Measurements from ENCODE around the gene BRINP1. TPM values are rescaled to one million over a fixed set of nuclear protein-coding genes. Genes with fewer than 3 reads are reported as not detected.
A peak's percentile ranks its signal among the peaks of the same experiment; 100 is the strongest.

The BRINP1 gene
- total RNA-seq, 2 donors from 2014 or later, result 1.8 to 4.3 TPM

DNA sequence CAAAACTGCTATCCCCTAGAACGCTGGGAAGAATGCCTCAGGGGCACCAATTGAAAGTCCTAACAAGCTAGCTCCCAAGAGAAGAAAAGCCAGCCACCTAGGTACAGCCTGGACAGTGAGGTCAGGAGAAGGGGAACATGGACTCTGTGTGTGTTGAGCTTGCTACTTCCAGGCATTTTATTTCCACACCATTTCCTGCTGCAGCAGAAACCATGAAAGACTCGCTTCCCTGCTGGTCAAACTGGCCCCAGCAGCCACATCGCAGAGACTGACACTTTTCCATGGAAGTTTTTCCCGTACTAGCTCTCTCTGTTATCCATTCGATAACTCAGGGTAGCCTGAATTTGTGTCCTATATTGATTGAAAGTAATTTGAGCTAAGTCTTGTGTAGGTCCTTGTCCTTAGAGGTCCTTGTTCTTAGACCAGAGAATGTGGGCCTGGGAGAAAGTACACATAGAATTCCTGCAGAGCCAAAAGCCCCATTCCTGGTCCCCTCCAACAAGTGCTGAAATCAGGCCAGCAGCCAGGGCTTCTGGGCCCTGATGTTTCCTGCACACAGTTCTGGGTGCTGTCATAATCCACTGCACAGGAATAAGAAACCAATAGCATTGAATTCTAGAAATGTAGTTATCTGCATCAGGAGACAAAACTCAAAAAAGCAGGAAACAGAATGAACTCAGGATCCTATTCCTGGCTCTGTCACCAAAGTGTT is 96.6 kb downstream of the BRINP1 start:
- Histone ChIP-seq H3K4me1 (ENCODE audit: control insufficient read depth in 1 of 2, low read depth in 2 of 2) (peaks cover 7 to 24% of the 10 kb centered on the region in 2 donors), H3K36me3 (no peaks in the 10 kb centered on the region), H3K27me3 (replicated peaks; ENCODE audit: insufficient read depth) (no peaks in the 10 kb centered on the region), H3K27ac (peak overlapping the region in 1 of 2 donors; percentile 5), H3K9me3 (no peaks in the 10 kb centered on the region), H3K4me3 (no peak overlapping the region)
- ATAC-seq (ENCODE audit: insufficient number of reproducible peaks, low FRiP score, low read depth), result no peak
- DNase-seq (ENCODE audit: low spot score), result no peak
- TF ChIP-seq, protein P1, sequence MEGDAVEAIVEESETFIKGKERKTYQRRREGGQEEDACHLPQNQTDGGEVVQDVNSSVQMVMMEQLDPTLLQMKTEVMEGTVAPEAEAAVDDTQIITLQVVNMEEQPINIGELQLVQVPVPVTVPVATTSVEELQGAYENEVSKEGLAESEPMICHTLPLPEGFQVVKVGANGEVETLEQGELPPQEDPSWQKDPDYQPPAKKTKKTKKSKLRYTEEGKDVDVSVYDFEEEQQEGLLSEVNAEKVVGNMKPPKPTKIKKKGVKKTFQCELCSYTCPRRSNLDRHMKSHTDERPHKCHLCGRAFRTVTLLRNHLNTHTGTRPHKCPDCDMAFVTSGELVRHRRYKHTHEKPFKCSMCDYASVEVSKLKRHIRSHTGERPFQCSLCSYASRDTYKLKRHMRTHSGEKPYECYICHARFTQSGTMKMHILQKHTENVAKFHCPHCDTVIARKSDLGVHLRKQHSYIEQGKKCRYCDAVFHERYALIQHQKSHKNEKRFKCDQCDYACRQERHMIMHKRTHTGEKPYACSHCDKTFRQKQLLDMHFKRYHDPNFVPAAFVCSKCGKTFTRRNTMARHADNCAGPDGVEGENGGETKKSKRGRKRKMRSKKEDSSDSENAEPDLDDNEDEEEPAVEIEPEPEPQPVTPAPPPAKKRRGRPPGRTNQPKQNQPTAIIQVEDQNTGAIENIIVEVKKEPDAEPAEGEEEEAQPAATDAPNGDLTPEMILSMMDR (IDR thresholded peaks at IDR 0.05), result no peak

DNA sequence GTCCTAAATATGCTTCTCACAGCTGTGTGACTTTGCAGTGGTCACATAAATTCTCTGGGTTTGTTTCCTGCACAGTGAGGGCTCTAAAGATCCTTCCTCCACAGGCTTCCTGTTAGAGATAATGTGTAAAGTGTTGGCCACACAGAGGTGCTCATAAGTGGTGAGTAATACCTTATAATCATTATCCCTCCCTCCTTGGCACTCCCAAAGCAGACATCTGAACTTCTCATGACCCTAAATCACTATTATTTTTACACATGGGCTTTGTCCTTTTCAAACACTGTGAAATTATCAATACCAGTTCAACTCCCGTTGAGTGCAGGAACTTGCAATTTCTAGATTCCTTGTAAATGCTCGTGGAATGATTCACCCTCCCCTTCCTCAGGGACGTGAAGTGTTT is 100.2 kb downstream of the BRINP1 start:
- TF ChIP-seq, protein P1 (IDR thresholded peaks at IDR 0.05), result no peak
- no peak overlapping the region for H3K27ac ChIP-seq
- peaks cover 7 to 17% of the 10 kb centered on the region in 2 donors for H3K4me1 ChIP-seq (ENCODE audit: control insufficient read depth in 1 of 2, low read depth in 2 of 2)
- DNase-seq (ENCODE audit: low spot score) (no peak), ATAC-seq (ENCODE audit: insufficient number of reproducible peaks, low FRiP score, low read depth) (no peak)
- H3K4me3 ChIP-seq, result no peak overlapping the region
- no peaks in the 10 kb centered on the region for H3K9me3 ChIP-seq
- no peaks in the 10 kb centered on the region for H3K27me3 ChIP-seq (replicated peaks; ENCODE audit: insufficient read depth)
- no peaks in the 10 kb centered on the region for H3K36me3 ChIP-seq

DNA sequence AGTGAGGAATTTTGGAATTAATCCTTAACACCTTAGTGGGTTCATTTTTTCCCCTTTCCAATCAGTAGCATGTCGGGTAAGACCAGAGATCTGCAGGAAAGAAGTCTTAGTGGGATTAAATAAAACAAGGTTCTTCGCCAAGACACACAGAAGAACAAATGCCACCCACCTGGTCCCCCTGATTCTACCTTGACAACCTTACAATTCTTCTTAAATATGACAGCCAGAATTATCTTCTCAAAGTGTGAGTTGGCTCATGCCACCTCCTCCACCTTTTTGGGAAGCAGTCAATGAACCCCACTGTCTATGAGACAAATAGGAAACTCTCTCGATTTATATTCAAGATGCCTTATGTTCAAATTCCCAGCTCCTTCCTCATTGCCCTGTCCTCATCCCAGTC is 105.1 kb downstream of the BRINP1 start:
- ATAC-seq (ENCODE audit: insufficient number of reproducible peaks, low FRiP score, low read depth), result no peak
- TF ChIP-seq, protein P1 (IDR thresholded peaks at IDR 0.05), result no peak

DNA sequence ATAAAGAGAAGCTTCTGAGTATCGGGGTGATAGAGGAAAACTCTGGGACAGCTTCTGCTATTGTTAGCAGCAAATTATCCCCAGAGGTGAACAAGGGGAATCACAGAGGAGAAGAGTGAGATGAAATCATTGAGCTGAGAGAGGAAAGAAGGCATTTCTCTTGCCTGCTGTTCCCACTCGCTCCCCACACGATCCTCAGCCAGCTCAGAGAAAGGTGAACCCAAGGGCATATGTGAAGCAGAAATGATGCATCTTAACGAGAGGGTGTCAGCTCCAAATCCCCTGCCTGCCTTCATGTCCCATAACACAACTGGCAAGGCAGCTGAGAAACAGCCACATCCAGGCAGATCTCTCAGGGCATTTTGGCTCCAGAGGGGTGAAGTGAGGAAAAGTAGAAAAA is 111.6 kb downstream of the BRINP1 start:
- TF ChIP-seq, protein P1 (IDR thresholded peaks at IDR 0.05), result no peak
- Histone ChIP-seq H3K4me1 (ENCODE audit: control insufficient read depth in 1 of 2, low read depth in 2 of 2) (no peaks in the 10 kb centered on the region), H3K27ac (no peak overlapping the region), H3K36me3 (no peaks in the 10 kb centered on the region), H3K27me3 (replicated peaks; ENCODE audit: insufficient read depth) (no peaks in the 10 kb centered on the region), H3K4me3 (no peak overlapping the region), H3K9me3 (no peaks in the 10 kb centered on the region)
- ATAC-seq (ENCODE audit: insufficient number of reproducible peaks, low FRiP score, low read depth) (no peak), DNase-seq (ENCODE audit: low spot score) (no peak)

More for the DNA sequence above, 105.1 kb downstream of the BRINP1 start:
- Histone ChIP-seq H3K4me3 (no peak overlapping the region), H3K27me3 (replicated peaks; ENCODE audit: insufficient read depth) (no peaks in the 10 kb centered on the region), H3K36me3 (no peaks in the 10 kb centered on the region), H3K4me1 (ENCODE audit: control insufficient read depth in 1 of 2, low read depth in 2 of 2) (no peaks in the 10 kb centered on the region), H3K9me3 (no peaks in the 10 kb centered on the region), H3K27ac (no peak overlapping the region)
- DNase-seq (ENCODE audit: low spot score), result no peak

DNA sequence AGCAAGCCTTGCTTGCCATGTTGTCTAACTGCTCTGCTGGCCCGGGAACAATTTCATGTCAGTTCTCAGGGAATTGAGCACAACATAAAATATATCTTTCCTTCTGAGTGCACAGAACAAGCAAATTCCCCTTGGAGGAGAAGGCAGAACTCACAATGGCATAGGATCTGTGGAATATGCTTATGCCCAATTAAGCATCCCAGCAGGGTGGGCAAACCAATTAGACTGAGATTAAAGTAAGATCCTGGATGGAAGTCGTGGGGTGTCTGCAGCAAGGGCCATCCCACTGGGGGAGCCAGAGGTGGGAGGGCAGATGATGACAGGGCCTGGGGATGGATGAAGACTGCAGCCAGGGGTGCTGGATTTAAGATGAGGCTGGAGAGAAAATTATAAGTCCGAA is 114.1 kb downstream of the BRINP1 start:
- H3K36me3 ChIP-seq, result no peaks in the 10 kb centered on the region
- no peaks in the 10 kb centered on the region for H3K27me3 ChIP-seq (replicated peaks; ENCODE audit: insufficient read depth)
- H3K4me3 ChIP-seq, result no peak overlapping the region
- no peak for DNase-seq (ENCODE audit: low spot score)
- H3K9me3 ChIP-seq, result no peaks in the 10 kb centered on the region
- no peak overlapping the region for H3K27ac ChIP-seq
- no peaks in the 10 kb centered on the region for H3K4me1 ChIP-seq (ENCODE audit: control insufficient read depth in 1 of 2, low read depth in 2 of 2)
- no peak for ATAC-seq (ENCODE audit: insufficient number of reproducible peaks, low FRiP score, low read depth)
- TF ChIP-seq, protein P1 (IDR thresholded peaks at IDR 0.05), result no peak

Measured in thoracic aorta (tissue), 2 donors.